Stimulated activated CD4-positive, alpha-beta T cell treated with anti-CD3 and anti-CD28 coated beads, Interleukin-12 subunit alpha, Interleukin-12 subunit beta, amount 100 ng/mL, for 4 hours (primary cell): ENCODE results near the gene UNK.

Experiments used
- DNase-seq: peaks from one replicate; pipeline ENCODE4 v3.0.0-alpha.2; 2020

The UNK gene

DNA sequence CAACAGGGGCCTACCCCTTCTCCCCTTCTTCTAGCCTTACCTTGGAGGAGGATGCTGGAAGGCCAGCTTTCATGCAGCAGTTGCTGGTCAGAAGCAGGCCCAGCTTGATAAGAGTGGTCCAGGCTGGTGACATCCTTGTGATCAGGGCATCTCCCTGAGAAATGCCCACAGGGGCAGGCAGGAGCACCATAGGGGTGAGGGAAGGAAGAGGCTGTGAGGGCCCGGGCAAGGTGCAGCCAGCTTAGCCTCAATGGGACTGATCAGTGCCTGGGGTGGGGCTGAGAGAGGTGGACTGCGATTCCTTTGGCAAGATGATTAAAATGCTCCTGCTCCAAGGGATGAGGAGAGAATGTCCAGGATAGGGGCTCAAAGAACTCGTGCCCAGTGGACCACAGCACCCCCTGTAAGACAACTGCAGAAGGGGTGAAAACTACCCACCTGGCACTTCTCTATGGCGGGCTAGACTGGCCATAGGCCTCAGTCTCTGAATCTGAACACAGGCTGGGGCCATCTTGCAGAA lies 10.1 kb upstream of the UNK start:
- no peak for DNase-seq

GRCh38 chr17:75774991-75775668 lies 9.5 kb upstream of the UNK start:
- no peak for DNase-seq

DNA sequence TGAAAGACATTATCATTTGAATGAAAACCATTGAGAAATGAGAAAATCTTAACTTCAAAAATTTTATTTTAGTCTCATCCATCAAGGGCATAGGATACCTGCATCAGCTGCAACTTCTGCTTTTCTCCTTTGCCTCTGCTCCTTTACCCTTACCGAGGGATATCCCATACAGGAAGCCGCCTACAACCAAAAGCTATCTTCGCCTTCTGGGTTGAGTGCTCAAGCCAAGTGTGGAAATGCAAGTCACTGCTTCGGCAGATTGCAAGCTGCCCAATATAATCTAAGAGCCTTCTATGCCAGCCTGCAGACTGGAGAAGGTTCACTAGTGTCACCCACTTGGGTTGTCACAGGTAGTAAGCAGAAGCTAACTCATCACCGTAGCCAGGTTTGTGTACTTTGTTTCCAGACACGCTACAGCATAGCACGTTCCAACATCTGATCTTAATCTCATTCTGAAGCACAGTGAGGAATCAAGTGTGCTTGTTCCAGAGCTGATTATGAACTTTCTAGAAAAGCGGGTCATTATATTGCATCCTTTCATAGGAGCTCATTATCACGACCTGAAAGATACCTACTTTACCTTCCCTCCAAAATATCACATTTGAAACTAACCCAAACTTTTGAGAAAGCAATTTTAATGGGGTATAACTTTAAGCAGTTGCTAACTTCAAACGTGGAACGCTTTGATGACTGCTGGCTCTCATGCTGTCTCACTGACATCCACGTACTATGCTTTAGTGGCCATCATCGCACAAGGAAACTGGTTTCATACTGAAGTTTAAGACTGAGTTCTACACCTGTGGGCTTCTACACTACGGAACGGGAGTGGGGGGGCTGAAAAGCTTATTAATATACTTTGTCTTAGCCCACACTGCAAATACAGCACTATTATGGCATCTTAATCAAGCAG lies 8.0 kb upstream of the UNK start:
- DNase-seq, result no peak

DNA sequence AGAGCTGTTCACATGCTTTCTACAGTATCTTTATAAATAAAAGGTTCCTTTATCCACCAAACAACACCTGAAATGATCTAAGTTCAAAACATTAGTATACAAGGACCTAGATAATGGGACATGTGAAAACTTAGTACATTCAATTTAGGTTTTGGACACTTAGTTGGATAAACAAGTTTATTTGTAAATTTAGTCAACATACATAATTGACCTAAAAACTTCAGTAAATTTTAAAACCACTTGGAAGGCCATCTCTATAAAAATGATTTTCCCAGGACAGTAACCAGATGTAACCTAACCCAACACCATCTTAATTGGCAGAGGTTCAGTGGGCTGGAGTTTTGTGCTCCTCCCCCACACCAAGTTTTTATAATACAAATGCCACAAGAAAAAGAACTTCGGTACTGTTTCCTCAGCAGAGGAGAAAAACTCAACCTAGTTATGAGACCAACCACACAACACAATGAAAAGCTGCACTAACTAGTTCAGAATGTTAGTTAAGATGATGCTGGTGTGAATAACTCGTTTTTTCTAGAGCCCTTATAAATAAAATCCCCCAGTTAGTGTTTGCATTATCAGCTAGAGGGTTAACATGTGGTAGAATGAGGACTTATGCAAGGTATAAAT lies 7.2 kb upstream of the UNK start:
- no peak for DNase-seq

DNA sequence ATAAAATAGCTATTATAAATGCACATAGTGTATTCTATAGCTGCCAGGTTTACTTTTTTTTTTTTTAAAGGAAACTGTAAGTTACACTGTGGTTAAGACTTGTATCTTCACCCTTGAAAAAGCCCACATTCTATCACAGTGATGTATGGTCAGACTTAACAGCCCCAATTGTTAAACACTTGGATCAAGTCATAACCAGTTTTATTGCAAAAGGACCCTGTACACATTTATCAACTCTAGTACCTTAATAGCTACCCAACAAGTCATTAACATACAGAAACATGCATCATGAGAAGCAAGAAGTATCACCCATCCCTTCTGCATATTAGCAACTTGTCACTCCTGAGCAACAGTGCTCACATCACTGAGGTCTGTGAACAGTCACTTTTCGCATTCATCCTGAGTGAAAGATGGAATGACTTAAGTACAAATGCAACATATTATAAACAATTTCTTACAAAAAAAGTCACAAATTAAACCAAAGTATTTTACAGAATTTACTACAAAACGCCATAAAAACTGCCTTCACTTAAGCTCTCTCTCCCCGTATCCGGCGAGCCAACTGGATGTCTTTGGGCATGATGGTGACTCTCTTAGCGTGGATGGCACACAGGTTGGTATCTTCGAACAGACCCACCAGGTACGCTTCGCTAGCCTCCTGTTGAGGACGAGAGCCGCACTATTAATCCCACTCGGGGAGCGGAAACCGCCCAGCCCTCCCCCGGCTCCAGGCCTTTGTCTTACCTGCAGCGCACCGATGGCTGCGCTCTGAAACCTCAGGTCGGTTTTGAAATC lies 6.3 kb upstream of the UNK start:
- DNase-seq, result peak; percentile 32

- no peak for DNase-seq
Measured at GRCh38 chr17:75778861-75779249, 5.8 kb upstream of the UNK start.

GRCh38 chr17:75779250-75779986 lies 5.2 kb upstream of the UNK start:
- DNase-seq, result peak; percentile 89

DNA sequence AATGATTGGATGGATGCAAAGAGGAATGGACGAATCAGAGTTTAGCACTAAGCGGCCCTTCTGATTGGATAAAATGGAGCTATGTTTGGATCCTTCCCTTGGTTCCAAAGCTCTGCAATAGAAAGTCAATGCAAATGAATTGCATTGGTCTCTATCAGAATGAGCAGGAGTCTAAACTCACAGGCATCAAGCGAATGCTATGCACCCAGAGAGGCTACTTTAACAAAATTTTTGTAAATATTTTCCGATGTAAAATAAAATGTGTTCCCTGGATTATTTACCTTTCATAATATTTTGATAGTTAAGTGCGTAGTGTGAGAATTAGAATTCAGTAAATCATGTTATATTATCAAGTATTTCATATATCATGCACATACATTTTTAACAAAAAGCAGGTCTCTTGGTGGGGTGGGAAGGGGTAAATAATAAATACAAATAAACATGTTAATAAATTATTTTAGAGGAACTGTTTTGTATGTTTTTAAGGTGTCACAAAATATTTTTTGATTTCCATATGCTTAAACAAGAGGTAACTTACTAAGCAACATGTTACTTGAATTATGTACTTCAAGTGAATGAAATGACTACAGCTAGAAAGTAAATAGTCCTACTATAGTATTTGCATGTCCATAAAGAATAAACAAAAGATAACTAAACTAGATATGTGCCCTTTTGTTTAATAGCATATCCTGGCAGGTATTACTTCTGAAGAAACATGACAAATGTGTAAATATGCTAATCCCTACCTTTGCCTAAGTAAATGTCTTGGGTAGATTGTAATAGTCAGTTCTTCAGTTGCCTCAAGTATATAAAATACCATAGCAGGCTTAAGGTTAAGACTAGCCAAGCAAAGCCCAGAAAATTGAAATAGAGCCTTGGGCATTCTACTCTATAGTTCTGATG lies 4.4 kb upstream of the UNK start:
- DNase-seq, result no peak

GRCh38 chr17:75783069-75783783 lies 1.4 kb upstream of the UNK start:
- no peak for DNase-seq

DNA sequence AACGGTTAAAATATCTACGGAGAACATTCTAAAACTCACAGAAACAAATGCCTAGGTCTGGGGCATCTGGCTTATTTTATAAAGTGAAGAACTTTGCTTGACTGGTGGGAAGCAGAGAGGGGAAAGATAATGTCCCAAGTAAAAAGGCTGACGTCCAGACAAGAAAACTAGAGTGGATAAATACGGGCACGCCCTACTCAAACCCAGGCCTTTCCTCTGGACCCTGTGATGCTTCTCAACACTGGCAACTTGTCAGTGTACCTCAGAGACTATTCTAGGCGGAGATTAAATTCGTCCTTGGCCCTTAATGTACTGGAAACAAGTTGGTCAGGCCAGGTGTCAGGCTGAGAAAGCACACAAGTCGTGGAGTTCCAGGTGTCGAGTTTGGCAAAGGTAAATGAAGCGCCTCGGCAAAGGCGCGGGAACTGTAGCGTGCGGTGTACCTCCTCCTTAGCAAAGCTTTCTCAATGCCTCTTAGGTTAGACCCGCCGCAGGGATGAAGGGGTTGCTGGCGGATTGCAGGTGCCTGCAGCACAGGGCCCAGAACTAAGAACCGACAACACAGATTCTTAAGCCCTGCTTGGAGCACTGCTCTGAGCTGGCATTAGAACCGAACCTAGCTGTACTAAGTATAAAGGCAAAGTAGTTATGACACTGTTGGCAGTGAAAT lies 668 bp upstream of the UNK start:
- no peak for DNase-seq

- peak; percentile 87 for DNase-seq
Measured at GRCh38 chr17:75785016-75785890, 647 bp downstream of the UNK start.

DNA sequence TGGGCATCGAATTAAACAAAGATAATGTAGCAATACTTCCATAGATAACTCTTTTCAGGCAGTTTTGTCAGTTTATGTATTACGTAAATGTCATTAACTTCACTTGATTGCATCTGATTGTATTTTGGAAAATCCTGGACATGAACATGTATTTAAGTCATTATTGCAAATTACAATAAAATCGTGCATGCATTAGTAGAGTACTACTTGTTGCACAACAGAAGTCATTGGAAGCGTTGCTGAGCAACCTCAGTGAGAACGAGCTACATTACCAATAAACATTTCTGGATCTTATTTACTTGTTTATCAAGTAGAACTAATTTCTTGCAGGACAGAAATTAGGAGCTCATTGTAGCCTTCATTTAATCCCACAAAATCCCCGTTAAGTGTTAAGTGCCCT lies 6.6 kb downstream of the UNK start:
- DNase-seq, result no peak

GRCh38 chr17:75793460-75793859 lies 8.9 kb downstream of the UNK start:
- DNase-seq, result no peak

GRCh38 chr17:75795820-75796607 lies 11.4 kb downstream of the UNK start:
- no peak for DNase-seq

GRCh38 chr17:75799402-75799801 lies 14.8 kb downstream of the UNK start:
- DNase-seq, result no peak

GRCh38 chr17:75803883-75804282 lies 19.3 kb downstream of the UNK start:
- no peak for DNase-seq

DNA sequence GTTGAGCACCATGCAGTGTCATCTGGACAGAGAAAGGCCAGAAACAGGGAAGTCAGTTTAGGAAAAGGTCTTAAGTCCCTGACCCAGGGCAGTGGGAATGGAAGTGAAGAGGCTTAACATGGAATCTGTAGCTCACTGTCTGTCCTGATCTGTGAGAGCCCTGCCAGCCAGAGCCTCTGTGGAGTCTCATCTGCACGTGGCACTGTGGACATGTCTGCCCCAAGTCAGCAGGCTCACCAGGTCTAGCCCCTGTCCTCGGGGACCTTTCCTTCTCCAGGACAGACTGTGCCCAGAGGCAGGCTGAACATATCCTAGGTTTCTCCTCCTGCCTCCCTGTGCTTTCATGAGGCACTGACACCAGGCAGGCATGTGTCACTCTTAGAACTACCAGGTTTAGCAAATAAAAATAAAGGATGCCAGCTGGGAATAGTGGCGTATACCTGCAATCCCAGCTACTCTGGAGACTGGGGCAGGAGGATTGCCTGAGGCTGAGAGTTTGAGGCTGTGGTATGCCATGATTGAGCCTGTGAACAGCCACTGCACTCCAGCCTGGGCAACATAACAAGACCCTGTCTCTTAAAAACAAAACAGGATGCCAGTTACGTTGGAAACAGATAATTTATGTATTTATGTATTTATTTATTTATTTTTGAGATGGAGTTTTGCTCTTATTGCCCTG lies 22.4 kb downstream of the UNK start:
- no peak for DNase-seq
